ENCODE measurements around the gene TPT1.

DNA sequence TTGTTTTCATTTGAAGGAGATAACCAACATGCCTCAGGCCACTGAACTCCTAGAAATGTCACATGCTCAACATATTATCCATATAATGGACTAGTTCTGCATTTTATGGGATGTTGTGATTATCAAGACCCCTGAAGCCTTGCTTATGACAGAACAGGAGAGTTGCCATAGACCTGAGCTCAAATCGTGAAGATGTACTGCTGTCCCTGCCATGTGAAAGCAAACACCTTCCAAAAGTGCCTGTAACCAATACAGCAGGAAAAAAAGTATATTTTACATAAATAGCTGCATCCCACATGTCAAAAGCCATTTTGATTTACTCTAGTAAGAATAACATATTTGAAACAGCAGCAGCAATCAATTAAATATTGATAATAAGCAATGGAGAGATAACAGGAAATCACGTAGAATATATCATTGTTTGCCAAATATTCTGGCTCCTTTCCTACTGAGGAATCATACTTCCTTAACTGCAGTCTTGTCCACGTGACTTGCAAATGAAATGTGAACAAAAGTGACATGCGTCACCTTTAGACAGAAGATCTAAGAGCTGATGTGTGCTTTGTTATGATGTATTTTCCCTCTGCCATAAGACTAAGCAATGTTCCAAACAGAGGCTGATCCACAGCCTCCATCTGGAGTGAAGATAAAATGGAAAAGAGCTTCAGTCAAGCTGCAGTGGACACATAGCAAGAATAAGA lies 43.6 kb upstream of the TPT1 start:
- TF ChIP-seq, protein P1, sequence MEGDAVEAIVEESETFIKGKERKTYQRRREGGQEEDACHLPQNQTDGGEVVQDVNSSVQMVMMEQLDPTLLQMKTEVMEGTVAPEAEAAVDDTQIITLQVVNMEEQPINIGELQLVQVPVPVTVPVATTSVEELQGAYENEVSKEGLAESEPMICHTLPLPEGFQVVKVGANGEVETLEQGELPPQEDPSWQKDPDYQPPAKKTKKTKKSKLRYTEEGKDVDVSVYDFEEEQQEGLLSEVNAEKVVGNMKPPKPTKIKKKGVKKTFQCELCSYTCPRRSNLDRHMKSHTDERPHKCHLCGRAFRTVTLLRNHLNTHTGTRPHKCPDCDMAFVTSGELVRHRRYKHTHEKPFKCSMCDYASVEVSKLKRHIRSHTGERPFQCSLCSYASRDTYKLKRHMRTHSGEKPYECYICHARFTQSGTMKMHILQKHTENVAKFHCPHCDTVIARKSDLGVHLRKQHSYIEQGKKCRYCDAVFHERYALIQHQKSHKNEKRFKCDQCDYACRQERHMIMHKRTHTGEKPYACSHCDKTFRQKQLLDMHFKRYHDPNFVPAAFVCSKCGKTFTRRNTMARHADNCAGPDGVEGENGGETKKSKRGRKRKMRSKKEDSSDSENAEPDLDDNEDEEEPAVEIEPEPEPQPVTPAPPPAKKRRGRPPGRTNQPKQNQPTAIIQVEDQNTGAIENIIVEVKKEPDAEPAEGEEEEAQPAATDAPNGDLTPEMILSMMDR (IDR thresholded peaks at IDR 0.05), result no peak
- TF ChIP-seq EZH2 (IDR thresholded peaks at IDR 0.05; ENCODE audit: borderline replicate concordance, insufficient read depth, low read depth, low read length, poor library complexity, severe bottlenecking), result no peak
